IMR-90 (cell line): ENCODE data around the gene PIGZ. TPM values are rescaled to one million over a fixed set of nuclear protein-coding genes. Genes with fewer than 3 reads are reported as not detected.
A peak's percentile ranks its signal among the peaks of the same experiment; 100 is the strongest.

Experiments
- ATAC-seq: fragments of 200-7000 bp; cut with Tn5 transposase; 2 replicates; pipeline ENCODE4 v1.9.1; 2020; ENCODE audit warnings: low read depth, mild to moderate bottlenecking, moderate library complexity
- BruUV-seq: library from RNA; stranded (reverse); fragments of 400-500 nt; replicated peaks from 2 replicates; lab custom pipeline; 2021; lab: Mats Ljungman, UMichigan
- CTCF ChIA-PET: fragments of 300-600 bp; formaldehyde crosslinking; extraction: SDS; loops from one replicate; lab custom pipeline; 2021; ENCODE audit warnings: antibody characterized with exemption; lab: Yijun Ruan, JAX
- POLR2A ChIA-PET: fragments of 300-600 bp; sonication (Branson Sonifier 250); formaldehyde crosslinking; loops from one replicate; lab custom pipeline; 2022; ENCODE audit warnings: antibody characterized with exemption; ENCODE audit not compliant: unreplicated experiment; lab: Charles Lee
- DNase-seq: peaks from one replicate; pipeline ENCODE4 v3.0.0; 2013
- H2AFZ ChIP-seq: replicated peaks from 2 replicates; pipeline ENCODE3; 2013; ENCODE audit warnings: low read length, mild to moderate bottlenecking; ENCODE audit not compliant: poor library complexity
- H2AK5ac ChIP-seq: 2 replicates; pipeline ENCODE4 v1.6.1; 2013; ENCODE audit warnings: low read depth, low read length, inconsistent platforms
- H2AK9ac ChIP-seq: replicated peaks from 2 replicates; pipeline ENCODE3; 2013; ENCODE audit warnings: mild to moderate bottlenecking, low read depth, low read length, moderate library complexity; ENCODE audit not compliant: poor library complexity
- H2BK120ac ChIP-seq: 2 replicates; pipeline ENCODE4 v1.6.1; 2013; ENCODE audit warnings: low read depth, low read length, inconsistent platforms
- H2BK15ac ChIP-seq: 3 replicates; pipeline ENCODE4 v1.6.1; 2013; ENCODE audit warnings: low read depth, low read length, inconsistent platforms
- H2BK20ac ChIP-seq: 2 replicates; pipeline ENCODE4 v1.6.1; 2013; ENCODE audit warnings: low read depth, mild to moderate bottlenecking, inconsistent platforms, low read length, moderate library complexity
- H2BK5ac ChIP-seq: 2 replicates; pipeline ENCODE4 v1.6.1; 2013; ENCODE audit warnings: mild to moderate bottlenecking, low read depth, low read length, inconsistent platforms; ENCODE audit not compliant: poor library complexity, severe bottlenecking
- H3K14ac ChIP-seq: replicated peaks from 2 replicates; pipeline ENCODE4 v1.6.1; 2013; ENCODE audit warnings: low read depth, low read length, inconsistent platforms
- H3K18ac ChIP-seq: 2 replicates; pipeline ENCODE4 v1.6.1; 2013; ENCODE audit warnings: low read depth, low read length, control low read depth
- H3K23ac ChIP-seq: 2 replicates; pipeline ENCODE4 v1.6.1; 2013; ENCODE audit warnings: low read depth, low read length, inconsistent platforms
- H3K27ac ChIP-seq: 2 replicates; pipeline ENCODE4 v1.5.1; 2013; ENCODE audit warnings: mild to moderate bottlenecking, control low read depth, low read length; ENCODE audit not compliant: insufficient read depth
- H3K27me3 ChIP-seq: 2 replicates; pipeline ENCODE4 v1.6.1; 2013; ENCODE audit warnings: low read length; ENCODE audit not compliant: control insufficient read depth, insufficient read depth
- H3K36me3 ChIP-seq: 2 replicates; pipeline ENCODE4 v1.6.1; 2013; ENCODE audit warnings: low read length, mixed read lengths; ENCODE audit not compliant: control insufficient read depth, insufficient read depth
- H3K4ac ChIP-seq: 2 replicates; pipeline ENCODE4 v1.6.1; 2013; ENCODE audit warnings: low read depth, low read length, inconsistent platforms
- H3K4me1 ChIP-seq: 2 replicates; pipeline ENCODE4 v1.6.1; 2013; ENCODE audit warnings: low read length, mixed read lengths; ENCODE audit not compliant: control insufficient read depth, insufficient read depth
- H3K4me2 ChIP-seq: 2 replicates; pipeline ENCODE4 v1.6.1; 2013; ENCODE audit warnings: low read depth, mild to moderate bottlenecking, control low read depth, low read length, moderate library complexity
- H3K4me3 ChIP-seq: 2 replicates; pipeline ENCODE4 v1.5.1; 2013; ENCODE audit warnings: low read depth, mild to moderate bottlenecking, control low read depth, low read length, moderate library complexity; ENCODE audit not compliant: insufficient read depth
- H3K56ac ChIP-seq: 2 replicates; pipeline ENCODE4 v1.6.1; 2013; ENCODE audit warnings: low read length, inconsistent platforms; ENCODE audit not compliant: insufficient read depth; ENCODE audit errors: extremely low read depth
- H3K79me1 ChIP-seq, 2 experiments: 2 replicates each; pipeline ENCODE4 v1.6.1; 2013; ENCODE audit warnings: low read length in 2 of 2, inconsistent platforms in 1 of 2, low read depth in 1 of 2
- H3K9ac ChIP-seq: 2 replicates; pipeline ENCODE4 v1.6.1; 2013; ENCODE audit warnings: low read depth, low read length, control low read depth
- H3K9me1 ChIP-seq: 2 replicates; pipeline ENCODE4 v1.6.1; 2013; ENCODE audit warnings: low read length, inconsistent platforms; ENCODE audit not compliant: insufficient read depth
- H3K9me3 ChIP-seq: 2 replicates; pipeline ENCODE4 v1.6.1; 2013; ENCODE audit warnings: low read length; ENCODE audit not compliant: control insufficient read depth, insufficient read depth
- H4K20me1 ChIP-seq: 2 replicates; pipeline ENCODE4 v1.6.1; 2013; ENCODE audit warnings: low read length, inconsistent platforms; ENCODE audit not compliant: insufficient read depth
- H4K5ac ChIP-seq: 2 replicates; pipeline ENCODE4 v1.6.1; 2013; ENCODE audit warnings: mild to moderate bottlenecking, low read depth, low read length, control low read depth
- H4K8ac ChIP-seq, 2 experiments: 2 replicates each; pipeline ENCODE4 v1.6.1; 2013; ENCODE audit warnings: low read depth in 2 of 2, low read length in 2 of 2, control low read depth in 1 of 2, inconsistent platforms in 1 of 2
- H4K91ac ChIP-seq: 2 replicates; pipeline ENCODE4 v1.6.1; 2013; ENCODE audit warnings: low read depth, low read length, inconsistent platforms; ENCODE audit not compliant: insufficient read depth
- BHLHE40 ChIP-seq: fragments of 150-350 bp; IDR thresholded peaks from 2 replicates; pipeline ENCODE4 v1.6.1; 2016; ENCODE audit warnings: mild to moderate bottlenecking, low read depth, low read length
- CEBPB ChIP-seq: IDR thresholded peaks from 2 replicates; pipeline ENCODE4 v1.6.1; 2012; ENCODE audit warnings: low read depth, low read length, improper control_type of control experiment
- CHD1 ChIP-seq: IDR thresholded peaks from 2 replicates; pipeline ENCODE4 v1.6.1; 2012; ENCODE audit warnings: low read depth, low read length, improper control_type of control experiment
- FOS ChIP-seq: fragments of 150-350 bp; IDR thresholded peaks from 2 replicates; pipeline ENCODE4 v1.6.1; 2016; ENCODE audit warnings: low read depth, low read length
- MAFK ChIP-seq: IDR thresholded peaks from 2 replicates; pipeline ENCODE4 v1.6.1; 2012; ENCODE audit warnings: low read depth, low read length, improper control_type of control experiment
- MAZ ChIP-seq: IDR thresholded peaks from 2 replicates; pipeline ENCODE4 v1.6.1; 2012; ENCODE audit warnings: low read depth, mild to moderate bottlenecking, low read length, improper control_type of control experiment, moderate library complexity, borderline replicate concordance
- MXI1 ChIP-seq: IDR thresholded peaks from 2 replicates; pipeline ENCODE4 v1.6.1; 2012; ENCODE audit warnings: low read depth, mild to moderate bottlenecking, low read length, moderate library complexity, borderline replicate concordance
- POLR2A ChIP-seq: IDR thresholded peaks from 2 replicates; pipeline ENCODE4 v1.6.1; 2012; ENCODE audit warnings: mild to moderate bottlenecking, low read depth, low read length
- RAD21 ChIP-seq: IDR thresholded peaks from 2 replicates; pipeline ENCODE4 v1.6.1; 2012; ENCODE audit warnings: low read length, improper control_type of control experiment
- RCOR1 ChIP-seq: IDR thresholded peaks from 2 replicates; pipeline ENCODE4 v1.6.1; 2012; ENCODE audit warnings: mild to moderate bottlenecking, low read length, improper control_type of control experiment; ENCODE audit not compliant: insufficient replicate concordance
- RFX5 ChIP-seq: IDR thresholded peaks from 2 replicates; pipeline ENCODE4 v1.8.0; 2012; ENCODE audit warnings: low read depth, mild to moderate bottlenecking, low read length, moderate library complexity
- SMC3 ChIP-seq: fragments of 150-350 bp; IDR thresholded peaks from 2 replicates; pipeline ENCODE4 v1.6.1; 2016; ENCODE audit warnings: low read depth, mild to moderate bottlenecking, antibody characterized with exemption, low read length, moderate library complexity
- WGBS, 2 experiments: methylation state at CpG; one replicate each; pipeline versions ENCODE4 v1.1.5 to v1.1.7; 2013; ENCODE audit warnings: missing lambda C conversion rate in 2 of 2; ENCODE audit not compliant: insufficient read length in 1 of 2; ENCODE audit errors: extremely low coverage in 2 of 2; 5-methylcytosine and 5-hydroxymethylcytosine counted together
- dilution Hi-C: fragments of 300-500 bp; cut with HindIII; formaldehyde crosslinking; loops from one replicate; pipeline ENCODE4 v1.14.3; 2018; ENCODE audit warnings: low sequenced_read_pairs; ENCODE audit not compliant: unreplicated experiment
- in situ Hi-C: fragments of 300-500 bp; cut with MboI; formaldehyde crosslinking; loops from 3 replicates; pipeline ENCODE4 v1.14.3; 2019; ENCODE audit warnings: low sequenced_read_pairs, inconsistent platforms, mixed read lengths
- intact Hi-C: fragments of 100-400 bp; cut with micrococcal nuclease; formaldehyde crosslinking; loops from 2 replicates; pipeline ENCODE4 v1.10.0; 2022
- polyA plus RNA-seq, 3 experiments: library from polyadenylated mRNA; depleted of rRNA; stranded (reverse); fragments of >200 nt; gene quantifications; 2 replicates each; pipeline ENCODE4 v1.2.3, GENCODE V29; 2012; ENCODE audit warnings: low replicate concordance in 1 of 3
- total RNA-seq: library from RNA; depleted of rRNA; stranded (reverse); fragments of >200 nt; gene quantifications from 2 replicates; pipeline ENCODE4 v1.2.3, GENCODE V29; 2012
- TF ChIP-seq, protein P1 (sequence below): fragments of 150-350 bp; IDR thresholded peaks from 2 replicates; pipeline ENCODE4 v1.6.1; 2016; ENCODE audit warnings: low read depth, mild to moderate bottlenecking, low read length, moderate library complexity, borderline replicate concordance

Gene PIGZ
- total and polyA plus RNA-seq, 2 of the 4 experiments (the other 2 are of a cell fraction): 0.18 to 0.86 TPM

DNA sequence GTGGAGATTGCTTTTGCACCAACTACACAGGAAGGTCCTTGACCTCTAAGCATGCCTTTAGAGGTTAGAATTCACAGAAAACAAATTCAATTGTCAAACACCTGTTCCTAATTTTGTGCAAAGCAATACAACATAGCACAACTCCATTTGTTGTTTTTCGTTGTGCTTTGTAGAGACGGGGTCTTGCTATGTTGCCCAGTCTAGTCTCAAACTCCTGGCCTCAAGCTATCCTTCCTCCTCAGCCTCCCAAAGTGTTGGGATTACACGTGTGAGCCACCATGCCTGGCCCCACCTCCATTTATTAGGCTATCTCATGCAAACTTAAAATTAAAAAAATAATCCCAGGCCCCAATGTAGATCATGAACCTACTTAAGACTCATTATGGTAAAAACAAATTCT is 32.3 kb downstream of the PIGZ start:
- peaks cover 46% of the 10 kb centered on the region for H3K36me3 ChIP-seq
- peaks cover 3% of the 10 kb centered on the region for H3K4me1 ChIP-seq
- no peak for DNase-seq
- BruUV-seq: TSS peak; percentile 88
- dilution Hi-C loops: no loop called here
- H2BK20ac ChIP-seq: no peak overlapping the region
- no peak overlapping the region for H2AFZ ChIP-seq
- H2BK5ac ChIP-seq: no peak overlapping the region
- H4K8ac ChIP-seq: no peak overlapping the region
- no peak overlapping the region for H3K56ac ChIP-seq
- ChIA-PET POLR2A (no interaction called here), CTCF (no interaction called here)
- H3K27me3 ChIP-seq: no peaks in the 10 kb centered on the region
- TF ChIP-seq MAZ: no peak
- no peak for TF ChIP-seq BHLHE40
- TF ChIP-seq MAFK: no peak
- no peak for TF ChIP-seq RFX5
- no peak for TF ChIP-seq RAD21
- no peak for TF ChIP-seq MXI1
- no peak for TF ChIP-seq CEBPB
- no peak for TF ChIP-seq SMC3
- no peak for TF ChIP-seq RCOR1
- no peak for TF ChIP-seq FOS
- TF ChIP-seq, protein P1, sequence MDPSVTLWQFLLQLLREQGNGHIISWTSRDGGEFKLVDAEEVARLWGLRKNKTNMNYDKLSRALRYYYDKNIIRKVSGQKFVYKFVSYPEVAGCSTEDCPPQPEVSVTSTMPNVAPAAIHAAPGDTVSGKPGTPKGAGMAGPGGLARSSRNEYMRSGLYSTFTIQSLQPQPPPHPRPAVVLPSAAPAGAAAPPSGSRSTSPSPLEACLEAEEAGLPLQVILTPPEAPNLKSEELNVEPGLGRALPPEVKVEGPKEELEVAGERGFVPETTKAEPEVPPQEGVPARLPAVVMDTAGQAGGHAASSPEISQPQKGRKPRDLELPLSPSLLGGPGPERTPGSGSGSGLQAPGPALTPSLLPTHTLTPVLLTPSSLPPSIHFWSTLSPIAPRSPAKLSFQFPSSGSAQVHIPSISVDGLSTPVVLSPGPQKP: no peak
- TF ChIP-seq CHD1: no peak
- TF ChIP-seq POLR2A: no peak
- in situ Hi-C loops: no loop called here
- no peak overlapping the region for H3K4me3 ChIP-seq
- H3K27ac ChIP-seq: no peak overlapping the region
- H3K18ac ChIP-seq: no peak overlapping the region
- H3K14ac ChIP-seq: no peak overlapping the region
- H3K79me1 ChIP-seq: peaks cover 19 to 32% of the 10 kb centered on the region in 2 experiments
- H2BK120ac ChIP-seq: no peak overlapping the region
- no peak overlapping the region for H2BK15ac ChIP-seq
- no peak overlapping the region for H3K4me2 ChIP-seq
- H3K9me1 ChIP-seq: no peaks in the 10 kb centered on the region; the same call in 1 of the 2 replicates
- no peak overlapping the region for H3K23ac ChIP-seq
- no peak for ATAC-seq
- H2AK5ac ChIP-seq: no peak overlapping the region
- intact Hi-C loops: no loop called here
- H4K20me1 ChIP-seq: peaks cover 6% of the 10 kb centered on the region; the same call in 1 of the 2 replicates
- 80% methylated on average over 1 of the region's 3 CpGs; no CpG with 5 or more reads in 1 of the 2 experiments for WGBS, 2 experiments
- H4K5ac ChIP-seq: no peak overlapping the region
- no peak overlapping the region for H4K91ac ChIP-seq
- no peak overlapping the region for H2AK9ac ChIP-seq
- no peak overlapping the region for H3K4ac ChIP-seq
- no peaks in the 10 kb centered on the region for H3K9me3 ChIP-seq
- H3K9ac ChIP-seq: no peak overlapping the region
